Kidney tubule cell (primary cell): Measurements from ENCODE around the gene RNFT2.
"Not testable (repeated sequence)": the region's sequence is repeated elsewhere in the genome, so short reads cannot be mapped to it uniquely, and the experiment has no call there.

Experiments used
- DNase-seq: peaks from one replicate; pipeline ENCODE4 v3.0.0-alpha.2; 2018; ENCODE audit warnings: low spot score

The RNFT2 gene

GRCh38 chr12:116744766-116745165 lies 6.7 kb downstream of the RNFT2 start:
- DNase-seq = no peak

GRCh38 chr12:116745554-116745953 lies 7.4 kb downstream of the RNFT2 start:
- DNase-seq = no peak

- DNase-seq = no peak
Observed at GRCh38 chr12:116749884-116750283, 11.8 kb downstream of the RNFT2 start.

GRCh38 chr12:116750298-116750697 lies 12.2 kb downstream of the RNFT2 start:
- DNase-seq = no peak

GRCh38 chr12:116754097-116754496 lies 16.0 kb downstream of the RNFT2 start:
- not testable (repeated sequence) for DNase-seq

- not testable (repeated sequence) for DNase-seq
Observed at GRCh38 chr12:116754783-116755182, 16.7 kb downstream of the RNFT2 start.

GRCh38 chr12:116759783-116760621 lies 21.9 kb downstream of the RNFT2 start:
- no peak for DNase-seq

GRCh38 chr12:116760622-116761020 lies 22.5 kb downstream of the RNFT2 start:
- no peak for DNase-seq

- DNase-seq = no peak
Observed at GRCh38 chr12:116761499-116761898, 23.4 kb downstream of the RNFT2 start.

- peak; percentile 90 for DNase-seq
Observed at GRCh38 chr12:116765271-116765670, 27.2 kb downstream of the RNFT2 start.

GRCh38 chr12:116766285-116766684 lies 28.2 kb downstream of the RNFT2 start:
- DNase-seq = no peak

- DNase-seq = no peak
Observed at GRCh38 chr12:116766746-116767145, 28.6 kb downstream of the RNFT2 start.

- peak; percentile 77 for DNase-seq
Observed at GRCh38 chr12:116771651-116772050, 33.5 kb downstream of the RNFT2 start.

GRCh38 chr12:116773276-116773731 lies 35.2 kb downstream of the RNFT2 start:
- no peak for DNase-seq

GRCh38 chr12:116774020-116774419 lies 35.9 kb downstream of the RNFT2 start:
- DNase-seq = no peak

- DNase-seq = no peak
Observed at GRCh38 chr12:116777245-116777644, 39.1 kb downstream of the RNFT2 start.

GRCh38 chr12:116779597-116779996 lies 41.5 kb downstream of the RNFT2 start:
- no peak for DNase-seq

GRCh38 chr12:116780942-116781341 lies 42.8 kb downstream of the RNFT2 start:
- DNase-seq = no peak

GRCh38 chr12:116783525-116784237 lies 45.6 kb downstream of the RNFT2 start:
- DNase-seq = no peak

GRCh38 chr12:116784238-116784612 lies 46.1 kb downstream of the RNFT2 start:
- no peak for DNase-seq

- DNase-seq = not testable (repeated sequence)
Observed at GRCh38 chr12:116789562-116789961, 51.4 kb downstream of the RNFT2 start.

GRCh38 chr12:116790066-116790465 lies 52.0 kb downstream of the RNFT2 start:
- DNase-seq = no peak

- no peak for DNase-seq
Observed at GRCh38 chr12:116792403-116792802, 54.3 kb downstream of the RNFT2 start.
